Activated naive CD8-positive, alpha-beta T cell (primary cell): ENCODE data around the gene PUSL1.

Experiments
- H3K27ac Mint-ChIP-seq: one replicate; pipeline ENCODE4 v1.8.0; 2021; ENCODE audit warnings: mixed read lengths
- H3K27me3 Mint-ChIP-seq: one replicate; pipeline ENCODE4 v1.8.0; 2021; ENCODE audit warnings: mixed read lengths
- H3K36me3 Mint-ChIP-seq: one replicate; pipeline ENCODE4 v1.8.0; 2021; ENCODE audit warnings: mixed read lengths
- H3K4me1 Mint-ChIP-seq: one replicate; pipeline ENCODE4 v1.8.0; 2021; ENCODE audit warnings: low read depth, mixed read lengths
- H3K4me3 Mint-ChIP-seq: one replicate; pipeline ENCODE4 v1.8.0; 2021; ENCODE audit warnings: mild to moderate bottlenecking, mixed read lengths
- H3K9me3 Mint-ChIP-seq: one replicate; pipeline ENCODE4 v1.8.0; 2021; ENCODE audit warnings: low read depth, mixed read lengths

PUSL1 gene

DNA sequence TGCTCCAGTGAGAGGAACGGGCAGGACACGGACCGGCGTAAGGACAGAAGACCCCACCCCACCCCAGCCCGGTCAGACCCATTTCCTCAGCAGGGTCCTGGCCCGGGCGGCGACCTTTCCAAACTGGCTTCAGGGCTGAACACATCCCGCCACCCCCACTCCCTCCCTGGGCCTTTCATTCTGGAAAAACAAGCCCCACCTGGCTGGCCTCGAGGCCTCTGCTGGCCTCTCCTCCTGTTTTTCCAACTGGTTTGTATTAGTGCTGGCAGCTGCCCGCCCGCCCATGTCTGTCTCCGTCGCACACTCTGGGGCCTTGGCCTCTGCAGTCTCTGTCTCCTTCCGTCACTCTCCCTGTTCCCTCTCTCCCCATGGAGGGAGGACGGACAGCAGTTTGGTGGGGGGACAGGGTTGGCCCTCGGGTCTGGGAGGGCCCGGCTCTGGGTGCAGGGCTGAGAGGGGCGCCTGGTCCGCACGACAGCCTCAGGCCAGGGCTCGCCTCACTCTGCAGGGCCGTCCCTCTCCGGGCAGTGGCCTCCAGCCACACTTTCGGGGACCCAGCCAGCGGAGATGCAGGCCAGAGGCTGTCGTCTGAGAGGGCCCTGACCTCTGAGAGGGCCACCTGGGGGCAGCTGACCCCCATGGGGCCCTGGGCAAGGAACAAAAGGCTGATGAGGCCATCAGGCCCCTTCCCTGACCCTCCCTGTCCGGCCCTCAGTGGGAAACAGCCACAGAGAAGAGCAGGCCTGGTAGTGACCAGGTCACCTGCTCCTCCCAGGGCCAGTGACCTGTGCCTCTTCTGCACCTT is 51.5 kb downstream of the PUSL1 start:
- Mint-ChIP-seq H3K27ac (no peak overlapping the region), H3K4me3 (no peak overlapping the region), H3K4me1 (peaks cover 22% of the 10 kb centered on the region), H3K36me3 (no peaks in the 10 kb centered on the region), H3K27me3 (no peaks in the 10 kb centered on the region), H3K9me3 (no peaks in the 10 kb centered on the region)

GRCh38 chr1:1360506-1361169 is 52.2 kb downstream of the PUSL1 start:
- Mint-ChIP-seq H3K9me3 (no peaks in the 10 kb centered on the region), H3K4me3 (no peak overlapping the region), H3K4me1 (peaks cover 22% of the 10 kb centered on the region), H3K27ac (no peak overlapping the region), H3K36me3 (no peaks in the 10 kb centered on the region), H3K27me3 (no peaks in the 10 kb centered on the region)
